ENCODE data around the gene PCMTD2.

DNA sequence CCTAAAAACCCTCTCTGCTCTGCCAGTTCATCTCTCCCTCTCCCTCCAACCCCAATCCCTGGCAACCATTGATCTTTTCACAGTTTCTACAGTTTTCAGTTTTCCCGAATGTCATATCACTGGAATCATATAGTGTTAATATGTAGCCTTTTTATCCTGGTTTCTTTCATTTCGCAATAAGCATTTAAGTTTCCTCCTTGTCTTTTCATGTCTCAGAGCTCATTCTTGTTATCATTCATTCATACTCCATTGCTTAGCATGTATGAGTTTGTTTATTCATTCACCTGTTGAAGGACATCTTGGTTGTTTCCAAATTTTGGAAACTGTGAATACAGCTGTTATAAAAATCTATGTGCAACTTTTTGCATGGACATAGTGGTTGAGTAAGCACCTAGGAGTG, 5.5 kb upstream of the PCMTD2 start:
- TF ChIP-seq, protein P1, sequence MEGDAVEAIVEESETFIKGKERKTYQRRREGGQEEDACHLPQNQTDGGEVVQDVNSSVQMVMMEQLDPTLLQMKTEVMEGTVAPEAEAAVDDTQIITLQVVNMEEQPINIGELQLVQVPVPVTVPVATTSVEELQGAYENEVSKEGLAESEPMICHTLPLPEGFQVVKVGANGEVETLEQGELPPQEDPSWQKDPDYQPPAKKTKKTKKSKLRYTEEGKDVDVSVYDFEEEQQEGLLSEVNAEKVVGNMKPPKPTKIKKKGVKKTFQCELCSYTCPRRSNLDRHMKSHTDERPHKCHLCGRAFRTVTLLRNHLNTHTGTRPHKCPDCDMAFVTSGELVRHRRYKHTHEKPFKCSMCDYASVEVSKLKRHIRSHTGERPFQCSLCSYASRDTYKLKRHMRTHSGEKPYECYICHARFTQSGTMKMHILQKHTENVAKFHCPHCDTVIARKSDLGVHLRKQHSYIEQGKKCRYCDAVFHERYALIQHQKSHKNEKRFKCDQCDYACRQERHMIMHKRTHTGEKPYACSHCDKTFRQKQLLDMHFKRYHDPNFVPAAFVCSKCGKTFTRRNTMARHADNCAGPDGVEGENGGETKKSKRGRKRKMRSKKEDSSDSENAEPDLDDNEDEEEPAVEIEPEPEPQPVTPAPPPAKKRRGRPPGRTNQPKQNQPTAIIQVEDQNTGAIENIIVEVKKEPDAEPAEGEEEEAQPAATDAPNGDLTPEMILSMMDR (conservative IDR thresholded peaks at IDR 0.05; ENCODE audit: low read length): no peak
- TF ChIP-seq EZH2phosphoT487 (IDR thresholded peaks at IDR 0.05; ENCODE audit: borderline replicate concordance, low read depth, low read length): no peak

Data from OCI-LY7 (cell line).